Measurements from ENCODE around the gene ISCA2.

GRCh38 chr14:74514471-74514941, 20.9 kb downstream of the ISCA2 start:
- TF ChIP-seq, protein P1, sequence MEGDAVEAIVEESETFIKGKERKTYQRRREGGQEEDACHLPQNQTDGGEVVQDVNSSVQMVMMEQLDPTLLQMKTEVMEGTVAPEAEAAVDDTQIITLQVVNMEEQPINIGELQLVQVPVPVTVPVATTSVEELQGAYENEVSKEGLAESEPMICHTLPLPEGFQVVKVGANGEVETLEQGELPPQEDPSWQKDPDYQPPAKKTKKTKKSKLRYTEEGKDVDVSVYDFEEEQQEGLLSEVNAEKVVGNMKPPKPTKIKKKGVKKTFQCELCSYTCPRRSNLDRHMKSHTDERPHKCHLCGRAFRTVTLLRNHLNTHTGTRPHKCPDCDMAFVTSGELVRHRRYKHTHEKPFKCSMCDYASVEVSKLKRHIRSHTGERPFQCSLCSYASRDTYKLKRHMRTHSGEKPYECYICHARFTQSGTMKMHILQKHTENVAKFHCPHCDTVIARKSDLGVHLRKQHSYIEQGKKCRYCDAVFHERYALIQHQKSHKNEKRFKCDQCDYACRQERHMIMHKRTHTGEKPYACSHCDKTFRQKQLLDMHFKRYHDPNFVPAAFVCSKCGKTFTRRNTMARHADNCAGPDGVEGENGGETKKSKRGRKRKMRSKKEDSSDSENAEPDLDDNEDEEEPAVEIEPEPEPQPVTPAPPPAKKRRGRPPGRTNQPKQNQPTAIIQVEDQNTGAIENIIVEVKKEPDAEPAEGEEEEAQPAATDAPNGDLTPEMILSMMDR (IDR thresholded peaks at IDR 0.05; ENCODE audit: insufficient read depth, low read length), result no peak
- TF ChIP-seq SPI1 (IDR thresholded peaks at IDR 0.05; ENCODE audit: borderline replicate concordance, low read depth) (no peak), REST (IDR thresholded peaks at IDR 0.05; ENCODE audit: insufficient replicate concordance, low read depth) (no peak), POLR2AphosphoS5 (IDR thresholded peaks at IDR 0.05; ENCODE audit: low read depth) (no peak)

Data from HL-60 (cell line).